GM18505 (cell line): Measurements from ENCODE around the gene FANK1.
"Not testable (repeated sequence)": the region's sequence is repeated elsewhere in the genome, so short reads cannot be mapped to it uniquely, and the experiment has no call there.

Experiments used
- ATAC-seq: cut with Tn5 transposase; IDR thresholded peaks from one replicate; pipeline ENCODE4 v1.9.1; 2021; ENCODE audit not compliant: unreplicated experiment
- POLR2A ChIP-seq: IDR thresholded peaks from 4 replicates; pipeline ENCODE4 v1.6.1; 2011; ENCODE audit warnings: borderline replicate concordance; ENCODE audit not compliant: insufficient read depth, insufficient read length; ENCODE audit errors: extremely low read depth

The FANK1 gene

GRCh38 chr10:125911145-125911544 lies 14.8 kb downstream of the FANK1 start:
- TF ChIP-seq POLR2A = no peak
- ATAC-seq = no peak

- ATAC-seq = no peak
- no peak for TF ChIP-seq POLR2A
These were observed 15.6 kb downstream of the FANK1 start for GRCh38 chr10:125911990-125912389.

GRCh38 chr10:125913277-125913676 lies 16.9 kb downstream of the FANK1 start:
- ATAC-seq = not testable (repeated sequence)

- no peak for ATAC-seq
- no peak for TF ChIP-seq POLR2A
These were observed 20.6 kb downstream of the FANK1 start for GRCh38 chr10:125916977-125917376.

- ATAC-seq = not testable (repeated sequence)
These were observed 21.5 kb downstream of the FANK1 start for GRCh38 chr10:125917704-125918361.

- not testable (repeated sequence) for ATAC-seq
These were observed 25.4 kb downstream of the FANK1 start for GRCh38 chr10:125921643-125922306.

GRCh38 chr10:125925262-125925834 lies 29.0 kb downstream of the FANK1 start:
- TF ChIP-seq POLR2A = no peak
- no peak for ATAC-seq

GRCh38 chr10:125926247-125926646 lies 29.9 kb downstream of the FANK1 start:
- no peak for TF ChIP-seq POLR2A
- ATAC-seq = no peak

- not testable (repeated sequence) for ATAC-seq
These were observed 30.9 kb downstream of the FANK1 start for GRCh38 chr10:125927265-125927664.

GRCh38 chr10:125928928-125929585 lies 32.7 kb downstream of the FANK1 start:
- TF ChIP-seq POLR2A = no peak
- no peak for ATAC-seq

- TF ChIP-seq POLR2A = no peak
- ATAC-seq = no peak
These were observed 33.3 kb downstream of the FANK1 start for GRCh38 chr10:125929618-125930017.

GRCh38 chr10:125933693-125934092 lies 37.3 kb downstream of the FANK1 start:
- no peak for ATAC-seq
- TF ChIP-seq POLR2A = no peak

- TF ChIP-seq POLR2A = no peak
These were observed 40.0 kb downstream of the FANK1 start for GRCh38 chr10:125936331-125936730.

GRCh38 chr10:125940515-125940914 lies 44.2 kb downstream of the FANK1 start:
- no peak for ATAC-seq
- TF ChIP-seq POLR2A = no peak

More at GRCh38 chr10:125936331-125936730, 40.0 kb downstream of the FANK1 start:
- no peak for ATAC-seq

GRCh38 chr10:125951290-125951689 lies 54.9 kb downstream of the FANK1 start:
- no peak for TF ChIP-seq POLR2A
- ATAC-seq = no peak
